ENCODE measurements around the gene RPL7L1. TPM values are rescaled to one million over a fixed set of nuclear protein-coding genes. Genes with fewer than 3 reads are reported as not detected.

The RPL7L1 gene
- total and polyA plus RNA-seq, 2 experiments from 2014 or later: 85.4 to 89.5 TPM

DNA sequence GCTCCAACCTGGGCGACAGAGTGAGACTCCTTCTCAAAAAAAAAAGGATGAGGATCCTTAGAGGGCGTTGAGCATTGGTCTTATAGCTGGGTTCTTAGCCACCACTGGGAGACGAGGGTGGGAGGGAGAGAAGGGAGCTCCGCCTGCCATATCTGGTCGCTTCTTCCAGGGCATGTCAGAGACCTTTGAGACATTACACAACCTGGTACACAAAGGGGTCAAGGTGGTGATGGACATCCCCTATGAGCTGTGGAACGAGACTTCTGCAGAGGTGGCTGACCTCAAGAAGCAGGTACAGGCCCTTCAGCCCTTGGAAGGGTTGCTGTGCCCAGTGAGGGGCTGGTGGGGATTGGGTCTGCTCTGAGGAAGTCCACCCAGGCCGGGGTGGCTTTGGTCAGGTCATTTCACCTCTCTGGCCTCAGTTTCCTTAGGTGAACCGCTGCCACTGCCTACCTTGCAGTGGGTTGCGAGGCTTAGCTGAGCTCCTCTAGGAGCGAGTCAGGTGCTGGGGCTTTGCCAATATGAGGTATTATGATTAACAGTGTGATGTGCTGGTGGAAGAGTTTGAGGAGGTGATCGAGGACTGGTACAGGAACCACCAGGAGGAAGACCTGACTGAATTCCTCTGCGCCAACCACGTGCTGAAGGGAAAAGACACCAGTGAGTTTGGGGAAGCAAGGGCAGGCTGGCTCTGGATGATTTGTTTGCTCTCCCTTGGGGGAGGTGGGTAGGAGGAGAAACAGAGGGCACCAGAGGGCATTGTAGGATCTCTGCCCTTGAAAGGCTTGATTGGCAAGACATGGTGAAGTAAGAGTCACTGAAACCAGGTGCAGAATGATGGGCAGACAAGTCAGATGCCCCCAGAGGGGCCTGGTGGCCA lies 58.4 kb downstream of the RPL7L1 start:
- peaks cover 29% of the 10 kb centered on the region for H3K36me3 ChIP-seq
- H3K27ac ChIP-seq: no peak overlapping the region
- no peaks in the 10 kb centered on the region for H3K27me3 ChIP-seq
- H3K9me3 ChIP-seq (ENCODE audit: low read depth): no peaks in the 10 kb centered on the region
- no peaks in the 10 kb centered on the region for H3K4me1 ChIP-seq (ENCODE audit: low read depth)
- TF ChIP-seq, protein P1, sequence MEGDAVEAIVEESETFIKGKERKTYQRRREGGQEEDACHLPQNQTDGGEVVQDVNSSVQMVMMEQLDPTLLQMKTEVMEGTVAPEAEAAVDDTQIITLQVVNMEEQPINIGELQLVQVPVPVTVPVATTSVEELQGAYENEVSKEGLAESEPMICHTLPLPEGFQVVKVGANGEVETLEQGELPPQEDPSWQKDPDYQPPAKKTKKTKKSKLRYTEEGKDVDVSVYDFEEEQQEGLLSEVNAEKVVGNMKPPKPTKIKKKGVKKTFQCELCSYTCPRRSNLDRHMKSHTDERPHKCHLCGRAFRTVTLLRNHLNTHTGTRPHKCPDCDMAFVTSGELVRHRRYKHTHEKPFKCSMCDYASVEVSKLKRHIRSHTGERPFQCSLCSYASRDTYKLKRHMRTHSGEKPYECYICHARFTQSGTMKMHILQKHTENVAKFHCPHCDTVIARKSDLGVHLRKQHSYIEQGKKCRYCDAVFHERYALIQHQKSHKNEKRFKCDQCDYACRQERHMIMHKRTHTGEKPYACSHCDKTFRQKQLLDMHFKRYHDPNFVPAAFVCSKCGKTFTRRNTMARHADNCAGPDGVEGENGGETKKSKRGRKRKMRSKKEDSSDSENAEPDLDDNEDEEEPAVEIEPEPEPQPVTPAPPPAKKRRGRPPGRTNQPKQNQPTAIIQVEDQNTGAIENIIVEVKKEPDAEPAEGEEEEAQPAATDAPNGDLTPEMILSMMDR (IDR thresholded peaks at IDR 0.05; ENCODE audit: low read depth, low read length): no peak
- no peak for DNase-seq (ENCODE audit: low read depth in 1 of 2, low spot score in 1 of 2)
- H3K4me3 ChIP-seq: no peak overlapping the region

DNA sequence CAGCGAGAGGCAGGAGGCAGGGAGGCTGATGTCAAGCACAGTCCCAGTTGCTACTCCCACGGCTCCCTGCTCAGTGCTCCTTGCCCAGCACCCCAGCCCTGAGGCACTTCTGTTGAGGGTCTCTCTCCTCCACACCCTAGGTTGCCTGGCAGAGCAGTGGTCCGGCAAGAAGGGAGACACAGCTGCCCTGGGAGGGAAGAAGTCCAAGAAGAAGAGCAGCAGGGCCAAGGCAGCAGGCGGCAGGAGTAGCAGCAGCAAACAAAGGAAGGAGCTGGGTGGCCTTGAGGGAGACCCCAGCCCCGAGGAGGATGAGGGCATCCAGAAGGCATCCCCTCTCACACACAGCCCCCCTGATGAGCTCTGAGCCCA lies 59.0 kb downstream of the RPL7L1 start:
- Histone ChIP-seq H3K27ac (no peak overlapping the region), H3K36me3 (peaks cover 29% of the 10 kb centered on the region), H3K27me3 (no peaks in the 10 kb centered on the region), H3K4me3 (no peak overlapping the region), H3K9me3 (ENCODE audit: low read depth) (no peaks in the 10 kb centered on the region), H3K4me1 (ENCODE audit: low read depth) (no peaks in the 10 kb centered on the region)
- TF ChIP-seq, protein P1 (IDR thresholded peaks at IDR 0.05; ENCODE audit: low read depth, low read length): no peak
- DNase-seq (ENCODE audit: low read depth in 1 of 2, low spot score in 1 of 2): no peak

DNA sequence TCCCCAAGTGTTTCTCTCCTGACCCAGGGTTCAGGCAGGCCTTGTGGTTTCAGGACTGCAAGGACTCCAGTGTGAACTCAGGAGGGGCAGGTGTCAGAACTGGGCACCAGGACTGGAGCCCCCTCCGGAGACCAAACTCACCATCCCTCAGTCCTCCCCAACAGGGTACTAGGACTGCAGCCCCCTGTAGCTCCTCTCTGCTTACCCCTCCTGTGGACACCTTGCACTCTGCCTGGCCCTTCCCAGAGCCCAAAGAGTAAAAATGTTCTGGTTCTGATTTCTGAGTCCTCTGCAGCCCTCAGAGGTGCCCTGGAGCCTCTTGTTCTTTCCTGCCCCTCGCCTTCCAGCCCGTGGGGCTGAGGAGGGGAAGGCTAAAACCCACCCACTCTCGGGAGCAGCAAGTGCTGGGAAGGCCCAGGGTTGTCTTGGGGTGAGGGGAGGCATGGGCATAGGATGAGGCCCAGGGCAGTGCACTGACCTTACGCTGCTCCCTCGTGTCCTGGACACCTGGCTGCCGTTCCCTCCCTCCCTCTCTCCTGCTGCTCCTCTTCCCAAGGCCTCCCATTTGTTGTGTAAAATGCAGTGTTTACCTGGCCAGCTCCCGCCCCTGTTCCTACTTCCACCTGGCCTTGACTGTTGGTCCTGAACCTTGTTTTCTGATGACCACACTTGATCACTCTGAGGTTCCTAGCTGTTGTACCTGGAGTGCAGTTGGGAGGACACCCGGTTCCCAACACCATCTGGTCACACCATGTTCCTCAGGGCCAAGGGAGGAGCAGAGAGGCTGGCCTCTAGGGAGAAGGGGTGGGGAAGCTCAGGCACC lies 59.8 kb downstream of the RPL7L1 start:
- H3K4me3 ChIP-seq: no peak overlapping the region
- no peaks in the 10 kb centered on the region for H3K27me3 ChIP-seq
- H3K9me3 ChIP-seq (ENCODE audit: low read depth): no peaks in the 10 kb centered on the region
- H3K27ac ChIP-seq: peak overlapping the region; percentile 30
- peaks cover 27% of the 10 kb centered on the region for H3K36me3 ChIP-seq
- H3K4me1 ChIP-seq (ENCODE audit: low read depth): no peaks in the 10 kb centered on the region
- TF ChIP-seq, protein P1 (IDR thresholded peaks at IDR 0.05; ENCODE audit: low read depth, low read length): no peak
- DNase-seq (ENCODE audit: low read depth in 1 of 2, low spot score in 1 of 2): no peak

Other genes with a start within 250 kb of the RPL7L1 start
- 7.3 and 10.1 TPM in 2 replicates for gene PRPH2, start 157.0 kb upstream of the RPL7L1 start, total RNA-seq
- gene PRPH2, start 157.0 kb upstream of the RPL7L1 start, polyA plus RNA-seq: 9.6 and 15.0 TPM in 2 replicates
- 47.4 and 58.8 TPM in 2 replicates for gene TBCC, start 133.5 kb upstream of the RPL7L1 start, total RNA-seq
- gene TBCC, start 133.5 kb upstream of the RPL7L1 start, polyA plus RNA-seq: 53.3 and 67.1 TPM in 2 replicates
- gene BICRAL, start 97.6 kb upstream of the RPL7L1 start, total RNA-seq: 5.3 and 7.2 TPM in 2 replicates
- 3.9 and 4.5 TPM in 2 replicates for gene BICRAL, start 97.6 kb upstream of the RPL7L1 start, polyA plus RNA-seq
- not detected in 2 replicates for gene PTCRA, start 36.4 kb downstream of the RPL7L1 start, total RNA-seq
- gene PTCRA, start 36.4 kb downstream of the RPL7L1 start, polyA plus RNA-seq: not detected in 2 replicates
- 73.0 and 78.1 TPM in 2 replicates for gene CNPY3, start 49.9 kb downstream of the RPL7L1 start, total RNA-seq
- gene CNPY3, start 49.9 kb downstream of the RPL7L1 start, polyA plus RNA-seq: 70.7 and 89.9 TPM in 2 replicates
- gene GNMT, start 81.1 kb downstream of the RPL7L1 start, total RNA-seq: 0.21 and 0.25 TPM in 2 replicates
- gene GNMT, start 81.1 kb downstream of the RPL7L1 start, polyA plus RNA-seq: 0.21 and 1.3 TPM in 2 replicates
- 40.9 and 52.0 TPM in 2 replicates for gene PEX6, start 99.6 kb downstream of the RPL7L1 start, total RNA-seq
- 21.3 and 29.7 TPM in 2 replicates for gene PEX6, start 99.6 kb downstream of the RPL7L1 start, polyA plus RNA-seq
- gene PPP2R5D, start 105.0 kb downstream of the RPL7L1 start, total RNA-seq: 58.2 and 70.0 TPM in 2 replicates
- gene PPP2R5D, start 105.0 kb downstream of the RPL7L1 start, polyA plus RNA-seq: 48.8 and 74.4 TPM in 2 replicates
- 98.8 and 125 TPM in 2 replicates for gene MEA1, start 134.3 kb downstream of the RPL7L1 start, total RNA-seq
- gene MEA1, start 134.3 kb downstream of the RPL7L1 start, polyA plus RNA-seq: 173 and 227 TPM in 2 replicates
- 264 and 334 TPM in 2 replicates for gene KLHDC3, start 134.6 kb downstream of the RPL7L1 start, total RNA-seq
- 343 and 472 TPM in 2 replicates for gene KLHDC3, start 134.6 kb downstream of the RPL7L1 start, polyA plus RNA-seq
- 67.3 and 108 TPM in 2 replicates for gene RRP36, start 142.0 kb downstream of the RPL7L1 start, total RNA-seq
- 63.8 and 77.1 TPM in 2 replicates for gene RRP36, start 142.0 kb downstream of the RPL7L1 start, polyA plus RNA-seq
- 43.5 and 65.8 TPM in 2 replicates for gene CUL7, start 174.2 kb downstream of the RPL7L1 start, total RNA-seq
- 33.1 and 44.9 TPM in 2 replicates for gene CUL7, start 174.2 kb downstream of the RPL7L1 start, polyA plus RNA-seq
- gene MRPL2, start 179.8 kb downstream of the RPL7L1 start, total RNA-seq: 49.1 and 76.8 TPM in 2 replicates
- gene MRPL2, start 179.8 kb downstream of the RPL7L1 start, polyA plus RNA-seq: 148 and 188 TPM in 2 replicates
- gene KLC4, start 180.0 kb downstream of the RPL7L1 start, total RNA-seq: 44.3 and 57.2 TPM in 2 replicates
- 38.4 and 60.5 TPM in 2 replicates for gene KLC4, start 180.0 kb downstream of the RPL7L1 start, polyA plus RNA-seq
- gene PTK7, start 196.7 kb downstream of the RPL7L1 start, total RNA-seq: 103 and 115 TPM in 2 replicates
- 75.8 and 88.0 TPM in 2 replicates for gene PTK7, start 196.7 kb downstream of the RPL7L1 start, polyA plus RNA-seq

Measured in cardiac muscle cell (in vitro differentiated cells and primary cell).